Astrocyte (in vitro differentiated cells and primary cell): ENCODE results near the gene DCTN1. TPM values are rescaled to one million over a fixed set of nuclear protein-coding genes. Genes with fewer than 3 reads are reported as not detected.
"Not testable (repeated sequence)": the region's sequence is repeated elsewhere in the genome, so short reads cannot be mapped to it uniquely, and the experiment has no call there.

Experiments used
- DNase-seq: peaks from one replicate; pipeline ENCODE4 v3.0.0-alpha.2; 2010; ENCODE audit warnings: low read depth
- FAIRE-seq: peaks from 2 replicates; lab custom pipeline; 2011; peaks lifted over from hg19 to GRCh38; lab: Jason Lieb, UNC
- H2AFZ ChIP-seq: 2 replicates; pipeline ENCODE4 v1.6.0; 2012; ENCODE audit warnings: low read depth, low read length, inconsistent platforms
- H3K27ac ChIP-seq: 2 replicates; pipeline ENCODE4 v1.5.1; 2011; ENCODE audit warnings: low read depth, low read length, inconsistent platforms
- H3K27me3 ChIP-seq: 2 replicates; pipeline ENCODE4 v1.6.0; 2011; ENCODE audit warnings: low read length, inconsistent platforms; ENCODE audit not compliant: insufficient read depth
- H3K36me3 ChIP-seq: 2 replicates; pipeline ENCODE4 v1.5.1; 2011; ENCODE audit warnings: low read length, inconsistent platforms; ENCODE audit not compliant: insufficient read depth
- H3K4me1 ChIP-seq: 2 replicates; pipeline ENCODE4 v1.5.1; 2011; ENCODE audit warnings: low read length, inconsistent platforms; ENCODE audit not compliant: insufficient read depth
- H3K4me2 ChIP-seq: 2 replicates; pipeline ENCODE4 v1.6.0; 2012; ENCODE audit warnings: low read length, inconsistent platforms
- H3K4me3 ChIP-seq: 2 replicates; pipeline ENCODE4 v1.5.1; 2011; ENCODE audit warnings: low read depth, mild to moderate bottlenecking, low read length, inconsistent platforms; ENCODE audit not compliant: insufficient read depth
- H3K79me2 ChIP-seq: 2 replicates; pipeline ENCODE4 v1.6.0; 2012; ENCODE audit warnings: mild to moderate bottlenecking, low read length, inconsistent platforms; ENCODE audit not compliant: insufficient read depth
- H3K9ac ChIP-seq: 2 replicates; pipeline ENCODE4 v1.6.0; 2012; ENCODE audit warnings: mild to moderate bottlenecking, low read length, inconsistent platforms
- H3K9me3 ChIP-seq: 2 replicates; pipeline ENCODE4 v1.5.1; 2012; ENCODE audit warnings: low read depth, mild to moderate bottlenecking, low read length, inconsistent platforms; ENCODE audit not compliant: insufficient read depth
- H4K20me1 ChIP-seq: 2 replicates; pipeline ENCODE4 v1.6.0; 2012; ENCODE audit warnings: low read length, inconsistent platforms; ENCODE audit not compliant: insufficient read depth
- H3K27ac Mint-ChIP-seq: one replicate; pipeline ENCODE4 v1.8.0; 2021; ENCODE audit warnings: mild to moderate bottlenecking, mixed read lengths; ENCODE audit not compliant: unreplicated experiment
- H3K27me3 Mint-ChIP-seq: one replicate; pipeline ENCODE4 v1.8.0; 2021; ENCODE audit warnings: low read depth, mixed read lengths; ENCODE audit not compliant: unreplicated experiment
- H3K36me3 Mint-ChIP-seq: one replicate; pipeline ENCODE4 v1.8.0; 2021; ENCODE audit warnings: low read depth, mixed read lengths; ENCODE audit not compliant: unreplicated experiment
- H3K4me1 Mint-ChIP-seq: one replicate; pipeline ENCODE4 v1.8.0; 2021; ENCODE audit warnings: low read depth, mixed read lengths; ENCODE audit not compliant: unreplicated experiment
- H3K4me3 Mint-ChIP-seq: one replicate; pipeline ENCODE4 v1.8.0; 2021; ENCODE audit warnings: mild to moderate bottlenecking, moderate library complexity, mixed read lengths; ENCODE audit not compliant: unreplicated experiment
- H3K9me3 Mint-ChIP-seq: one replicate; pipeline ENCODE4 v1.8.0; 2021; ENCODE audit warnings: mild to moderate bottlenecking, mixed read lengths; ENCODE audit not compliant: unreplicated experiment
- EZH2 ChIP-seq: IDR thresholded peaks from 2 replicates; pipeline ENCODE4 v1.6.1; 2012; ENCODE audit warnings: mild to moderate bottlenecking, low read length, inconsistent platforms; ENCODE audit not compliant: insufficient read depth
- total RNA-seq: library from RNA; stranded (reverse); gene quantifications from 2 replicates; pipeline ENCODE4 v1.2.1, GENCODE V29; 2021
- TF ChIP-seq, protein P1 (sequence below): IDR thresholded peaks from 2 replicates; pipeline ENCODE4 v1.5.1; 2011; ENCODE audit warnings: low read depth, mild to moderate bottlenecking, inconsistent platforms, low read length, moderate library complexity; ENCODE audit not compliant: insufficient read depth

DCTN1 gene
- total RNA-seq, 1 donor from 2014 or later = 215 TPM

- FAIRE-seq = no peak
- no peak for DNase-seq
- Mint-ChIP-seq H3K27ac (peak overlapping the region; percentile 21), H3K4me1 (peaks cover 26% of the 10 kb centered on the region), H3K36me3 (peaks cover 14% of the 10 kb centered on the region), H3K27me3 (no peaks in the 10 kb centered on the region), H3K9me3 (no peaks in the 10 kb centered on the region), H3K4me3 (peak overlapping the region; percentile 65)
- Histone ChIP-seq H3K4me2 (no peak overlapping the region), H3K9me3 (no peaks in the 10 kb centered on the region), H3K27me3 (no peaks in the 10 kb centered on the region), H4K20me1 (peaks cover 4% of the 10 kb centered on the region), H2AFZ (no peak overlapping the region), H3K4me3 (no peak overlapping the region), H3K9ac (no peak overlapping the region), H3K27ac (no peak overlapping the region), H3K36me3 (peaks cover 8% of the 10 kb centered on the region), H3K4me1 (peaks cover 27% of the 10 kb centered on the region), H3K79me2 (no peaks in the 10 kb centered on the region)
- no peak for TF ChIP-seq EZH2
Measured at GRCh38 chr2:74423231-74424095, 43.4 kb upstream of the DCTN1 start.

GRCh38 chr2:74421221-74421870 lies 41.2 kb upstream of the DCTN1 start, which contains the start of the genes C2orf81 and WDR54:
Gene C2orf81, minus strand, starts transcription at chr2:74421619. Its CDS starts 59 bp downstream, at chr2:74421560.
Gene WDR54, plus strand, starts transcription at chr2:74421730. Its CDS starts 424 bp downstream, at chr2:74422154.
- Histone ChIP-seq H3K36me3 (peaks cover 4% of the 10 kb centered on the region), H3K4me1 (peaks cover 27% of the 10 kb centered on the region), H2AFZ (peak within 1 kb of the TSS; percentile 95), H3K9me3 (no peaks in the 10 kb centered on the region), H3K4me3 (peak within 1 kb of the TSS; percentile 93), H3K27me3 (no peaks in the 10 kb centered on the region), H3K9ac (peak within 1 kb of the TSS; percentile 86), H3K4me2 (peak within 1 kb of the TSS; percentile 99), H3K27ac (peak within 1 kb of the TSS; percentile 69), H3K79me2 (no peaks in the 10 kb centered on the region), H4K20me1 (no peaks in the 10 kb centered on the region)
- H3K4me3 Mint-ChIP-seq = peak within 1 kb of the TSS; percentile 98
- TF ChIP-seq, protein P1, sequence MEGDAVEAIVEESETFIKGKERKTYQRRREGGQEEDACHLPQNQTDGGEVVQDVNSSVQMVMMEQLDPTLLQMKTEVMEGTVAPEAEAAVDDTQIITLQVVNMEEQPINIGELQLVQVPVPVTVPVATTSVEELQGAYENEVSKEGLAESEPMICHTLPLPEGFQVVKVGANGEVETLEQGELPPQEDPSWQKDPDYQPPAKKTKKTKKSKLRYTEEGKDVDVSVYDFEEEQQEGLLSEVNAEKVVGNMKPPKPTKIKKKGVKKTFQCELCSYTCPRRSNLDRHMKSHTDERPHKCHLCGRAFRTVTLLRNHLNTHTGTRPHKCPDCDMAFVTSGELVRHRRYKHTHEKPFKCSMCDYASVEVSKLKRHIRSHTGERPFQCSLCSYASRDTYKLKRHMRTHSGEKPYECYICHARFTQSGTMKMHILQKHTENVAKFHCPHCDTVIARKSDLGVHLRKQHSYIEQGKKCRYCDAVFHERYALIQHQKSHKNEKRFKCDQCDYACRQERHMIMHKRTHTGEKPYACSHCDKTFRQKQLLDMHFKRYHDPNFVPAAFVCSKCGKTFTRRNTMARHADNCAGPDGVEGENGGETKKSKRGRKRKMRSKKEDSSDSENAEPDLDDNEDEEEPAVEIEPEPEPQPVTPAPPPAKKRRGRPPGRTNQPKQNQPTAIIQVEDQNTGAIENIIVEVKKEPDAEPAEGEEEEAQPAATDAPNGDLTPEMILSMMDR = no peak
- TF ChIP-seq EZH2 = no peak
- FAIRE-seq = no peak
- no peaks in the 10 kb centered on the region for H3K9me3 Mint-ChIP-seq
- H3K4me1 Mint-ChIP-seq = peaks cover 23% of the 10 kb centered on the region
- peaks cover 8% of the 10 kb centered on the region for H3K36me3 Mint-ChIP-seq
- H3K27ac Mint-ChIP-seq = peak within 1 kb of the TSS; percentile 92
- peak; percentile 68 for DNase-seq
- H3K27me3 Mint-ChIP-seq = peaks cover 5% of the 10 kb centered on the region

GRCh38 chr2:74420443-74421103 lies 40.5 kb upstream of the DCTN1 start:
- H4K20me1 ChIP-seq, H3K9ac ChIP-seq, H3K27ac ChIP-seq, H3K36me3 ChIP-seq, H3K36me3 Mint-ChIP-seq, DNase-seq, H2AFZ ChIP-seq, H3K27me3 ChIP-seq, H3K27me3 Mint-ChIP-seq, H3K9me3 ChIP-seq, H3K79me2 ChIP-seq, FAIRE-seq, H3K9me3 Mint-ChIP-seq: not testable (repeated sequence)
- peak overlapping the region; percentile 77 for H3K27ac Mint-ChIP-seq
- Histone ChIP-seq H3K4me1 (peaks cover 28% of the 10 kb centered on the region), H3K4me2 (peak overlapping the region; percentile 99), H3K4me3 (peak overlapping the region; percentile 93)
- H3K4me1 Mint-ChIP-seq = peaks cover 21% of the 10 kb centered on the region
- H3K4me3 Mint-ChIP-seq = peak overlapping the region; percentile 98
